Panc1 (cell line): Measurements from ENCODE around the gene SPIRE1. TPM values are rescaled to one million over a fixed set of nuclear protein-coding genes. Genes with fewer than 3 reads are reported as not detected.

Experiments used
- ATAC-seq: fragments of 200-7000 bp; cut with Tn5 transposase; 2 replicates; pipeline ENCODE4 v1.9.1; 2020; ENCODE audit warnings: mild to moderate bottlenecking, moderate library complexity
- BruUV-seq: library from RNA; stranded (reverse); fragments of 400-500 nt; replicated peaks from 2 replicates; lab custom pipeline; 2021; lab: Mats Ljungman, UMichigan
- CTCF ChIA-PET: fragments of 300-600 bp; sonication (Branson Sonifier 250); formaldehyde crosslinking; loops from one replicate; lab custom pipeline; 2022; ENCODE audit warnings: antibody characterized with exemption; lab: Charles Lee
- POLR2A ChIA-PET: fragments of 300-600 bp; sonication (Branson Sonifier 250); formaldehyde crosslinking; loops from one replicate; lab custom pipeline; 2022; ENCODE audit warnings: antibody characterized with exemption; lab: Charles Lee
- DNase-seq: peaks from one replicate; pipeline ENCODE4 v3.0.0-alpha.2; 2010; ENCODE audit warnings: low read depth, low spot score
- H3K27ac ChIP-seq: 2 replicates; pipeline ENCODE4 v1.5.1; 2011; ENCODE audit warnings: mild to moderate bottlenecking, low read length, inconsistent platforms
- H3K27me3 ChIP-seq: fragments of 200-500 bp; sonication (Bioruptor generic); 2 replicates; pipeline ENCODE4 v1.6.0; 2014; ENCODE audit warnings: low read length, inconsistent platforms; ENCODE audit not compliant: control insufficient read depth, insufficient read depth
- H3K36me3 ChIP-seq: fragments of 200-500 bp; sonication (Bioruptor generic); 2 replicates; pipeline ENCODE4 v1.5.1; 2014; ENCODE audit warnings: inconsistent platforms, mild to moderate bottlenecking, low read length, moderate library complexity; ENCODE audit not compliant: control insufficient read depth, insufficient read depth
- H3K4me1 ChIP-seq: 2 replicates; pipeline ENCODE4 v1.5.1; 2011; ENCODE audit warnings: inconsistent platforms, mild to moderate bottlenecking, low read length, moderate library complexity; ENCODE audit not compliant: control insufficient read depth, insufficient read depth
- H3K4me3 ChIP-seq, 2 experiments: 2 replicates each; pipeline ENCODE4 v1.5.1; 2011 to 2012; ENCODE audit warnings: low read depth in 2 of 2, low read length in 2 of 2, mild to moderate bottlenecking in 2 of 2, inconsistent platforms in 1 of 2, moderate library complexity in 1 of 2
- H3K9me3 ChIP-seq: fragments of 200-500 bp; sonication (Bioruptor generic); 2 replicates; pipeline ENCODE4 v1.5.1; 2014; ENCODE audit warnings: low read depth, mild to moderate bottlenecking, inconsistent platforms, low read length, moderate library complexity; ENCODE audit not compliant: control insufficient read depth, insufficient read depth
- CTCF ChIP-seq: fragments of 450-650 bp; IDR thresholded peaks from 2 replicates; pipeline ENCODE4 v1.5.1; 2017; ENCODE audit warnings: mild to moderate bottlenecking
- POLR2AphosphoS5 ChIP-seq: IDR thresholded peaks from 2 replicates; pipeline ENCODE4 v1.6.1; 2012; ENCODE audit warnings: mild to moderate bottlenecking, low read depth, low read length, moderate library complexity
- REST ChIP-seq, 2 experiments: IDR thresholded peaks; 2 replicates each; pipeline ENCODE4 v1.6.1; 2011 to 2012; ENCODE audit warnings: low read depth in 2 of 2, control low read depth in 1 of 2, low read length in 1 of 2, mild to moderate bottlenecking in 1 of 2, moderate library complexity in 1 of 2; ENCODE audit not compliant: insufficient read depth in 1 of 2
- SIN3A ChIP-seq: IDR thresholded peaks from 2 replicates; pipeline ENCODE4 v1.6.1; 2012; ENCODE audit warnings: low read depth, mild to moderate bottlenecking, low read length, moderate library complexity, borderline replicate concordance; ENCODE audit not compliant: insufficient read depth
- TCF7L2 ChIP-seq: IDR thresholded peaks from 2 replicates; pipeline ENCODE4 v1.6.1; 2011; ENCODE audit warnings: mild to moderate bottlenecking, low read depth, low read length, inconsistent platforms
- in situ Hi-C: cut with HindIII; loops from 2 replicates; pipeline ENCODE4 v1.10.0; 2016; ENCODE audit warnings: low sequenced_read_pairs, low pct_unique_long_range_greater_than_20kb
- intact Hi-C: fragments of 100-400 bp; cut with micrococcal nuclease; formaldehyde crosslinking; loops from one replicate; pipeline ENCODE4 v1.10.0; 2022; ENCODE audit not compliant: unreplicated experiment
- total RNA-seq: library from RNA; stranded (reverse); gene quantifications from one replicate; pipeline ENCODE4 v1.2.1, GENCODE V29; 2021; ENCODE audit not compliant: unreplicated experiment

Gene SPIRE1
- total RNA-seq, 1 experiment from 2014 or later, result 45.5 TPM

- H3K27me3 ChIP-seq, result no peaks in the 10 kb centered on the region
- no peak for ATAC-seq
- no peaks in the 10 kb centered on the region for H3K4me1 ChIP-seq
- H3K4me3 ChIP-seq, result no peak overlapping the region
- CTCF ChIA-PET, result interaction anchor here (0.6 kb wide), 1 partner anchor 205 kb away, joined by 8 read pairs; no protein-coding TSS in a partner anchor
- H3K36me3 ChIP-seq, result no peaks in the 10 kb centered on the region
- intact Hi-C loops, result no loop called here
- no peak for TF ChIP-seq REST (IDR thresholded peaks at IDR 0.05; ENCODE audit: insufficient read depth in 1 of 2, low read depth in 2 of 2, low read length in 1 of 2)
- no peak for TF ChIP-seq TCF7L2
- no peak for TF ChIP-seq CTCF
- no peak for TF ChIP-seq SIN3A
- TF ChIP-seq POLR2AphosphoS5, result no peak
- in situ Hi-C loops, result no loop called here
- H3K27ac ChIP-seq, result no peak overlapping the region
- BruUV-seq, result no TSS peak
- no peaks in the 10 kb centered on the region for H3K9me3 ChIP-seq
- POLR2A ChIA-PET, result no interaction called here
- no peak for DNase-seq
Observed at GRCh38 chr18:12455496-12455895, 202.4 kb downstream of the SPIRE1 start.

- ChIA-PET CTCF (no interaction called here), POLR2A (interaction anchor here (0.7 kb wide), 1 partner anchor 9 kb away, joined by 3 read pairs; no protein-coding TSS in a partner anchor)
- H3K36me3 ChIP-seq, result peaks cover 2% of the 10 kb centered on the region; the same call in 1 of the 2 replicates
- no TSS peak for BruUV-seq
- intact Hi-C loops (no loop called here), in situ Hi-C loops (no loop called here)
- H3K4me3 ChIP-seq, result no peak overlapping the region
- no peak for TF ChIP-seq POLR2AphosphoS5
- TF ChIP-seq SIN3A, result no peak
- no peak for TF ChIP-seq TCF7L2
- no peak for TF ChIP-seq CTCF
- ATAC-seq (no peak), DNase-seq (no peak)
- no peaks in the 10 kb centered on the region for H3K4me1 ChIP-seq
- no peaks in the 10 kb centered on the region for H3K27me3 ChIP-seq
- H3K9me3 ChIP-seq, result no peaks in the 10 kb centered on the region
- H3K27ac ChIP-seq, result no peak overlapping the region
Observed at GRCh38 chr18:12452784-12453183, 205.1 kb downstream of the SPIRE1 start.
